ENCODE measurements around the gene ZFAND3.

DNA sequence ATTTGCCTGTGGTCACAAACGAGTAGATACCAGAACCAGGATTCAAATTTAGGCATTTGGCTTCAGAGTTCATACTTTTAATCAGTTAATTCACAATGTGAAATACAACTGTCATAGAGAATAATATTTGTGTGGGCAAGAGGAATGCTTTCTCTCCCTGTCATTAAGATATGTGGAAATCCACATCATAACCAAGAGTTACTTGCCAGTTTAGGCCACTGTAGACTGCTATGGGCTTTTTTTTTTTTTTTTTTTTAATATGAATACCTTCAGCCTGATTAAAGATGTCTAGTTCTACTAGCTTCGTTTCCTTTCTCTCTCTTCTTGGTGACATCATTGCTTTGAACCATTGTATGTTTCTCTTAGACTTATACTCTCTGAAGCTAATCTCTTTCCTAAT, 244.9 kb downstream of the ZFAND3 start:
- TF ChIP-seq, protein P1, sequence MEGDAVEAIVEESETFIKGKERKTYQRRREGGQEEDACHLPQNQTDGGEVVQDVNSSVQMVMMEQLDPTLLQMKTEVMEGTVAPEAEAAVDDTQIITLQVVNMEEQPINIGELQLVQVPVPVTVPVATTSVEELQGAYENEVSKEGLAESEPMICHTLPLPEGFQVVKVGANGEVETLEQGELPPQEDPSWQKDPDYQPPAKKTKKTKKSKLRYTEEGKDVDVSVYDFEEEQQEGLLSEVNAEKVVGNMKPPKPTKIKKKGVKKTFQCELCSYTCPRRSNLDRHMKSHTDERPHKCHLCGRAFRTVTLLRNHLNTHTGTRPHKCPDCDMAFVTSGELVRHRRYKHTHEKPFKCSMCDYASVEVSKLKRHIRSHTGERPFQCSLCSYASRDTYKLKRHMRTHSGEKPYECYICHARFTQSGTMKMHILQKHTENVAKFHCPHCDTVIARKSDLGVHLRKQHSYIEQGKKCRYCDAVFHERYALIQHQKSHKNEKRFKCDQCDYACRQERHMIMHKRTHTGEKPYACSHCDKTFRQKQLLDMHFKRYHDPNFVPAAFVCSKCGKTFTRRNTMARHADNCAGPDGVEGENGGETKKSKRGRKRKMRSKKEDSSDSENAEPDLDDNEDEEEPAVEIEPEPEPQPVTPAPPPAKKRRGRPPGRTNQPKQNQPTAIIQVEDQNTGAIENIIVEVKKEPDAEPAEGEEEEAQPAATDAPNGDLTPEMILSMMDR (IDR thresholded peaks at IDR 0.05) = no peak
- TF ChIP-seq POLR2A (IDR thresholded peaks at IDR 0.05) = no peak
- no peak for TF ChIP-seq POLR2AphosphoS5 (IDR thresholded peaks at IDR 0.05)
- no peak for TF ChIP-seq EP300 (IDR thresholded peaks at IDR 0.05)
